ENCODE results near the gene PTBP2. TPM values are rescaled to one million over a fixed set of nuclear protein-coding genes. Genes with fewer than 3 reads are reported as not detected.
"Not testable (repeated sequence)": the region's sequence is repeated elsewhere in the genome, so short reads cannot be mapped to it uniquely, and the experiment has no call there.

The PTBP2 gene
- polyA plus RNA-seq, 1 experiment = 5.7 TPM

- Histone ChIP-seq H3K36me3 (ENCODE audit: control insufficient read depth, insufficient read depth, low read length) (peaks cover 3% of the 10 kb centered on the region; the same call in 1 of the 2 replicates), H3K4me3 (ENCODE audit: low read depth, low read length) (no peak overlapping the region), H3K27me3 (ENCODE audit: control insufficient read depth, insufficient read depth, low read length) (no peaks in the 10 kb centered on the region)
- TF ChIP-seq CTCF (IDR thresholded peaks at IDR 0.05; ENCODE audit: insufficient read depth, low read depth, low read length) = no peak
- CTCF ChIA-PET = interaction anchor here (0.8 to 1.1 kb wide), 2 partner anchors 10 to 15 kb away, joined by 3 read pairs; no protein-coding TSS in a partner anchor
- POLR2A ChIA-PET = interaction anchor here (0.6 kb wide), 1 partner anchor 9 kb away, joined by 6 read pairs; no protein-coding TSS in a partner anchor
- DNase-seq (ENCODE audit: low read depth) = no peak
These were observed 61.3 kb downstream of the PTBP2 start for GRCh38 chr1:96782856-96783255.

- ChIA-PET POLR2A (interaction anchor here (0.7 kb wide), 1 partner anchor 12 kb away, joined by 3 read pairs; no protein-coding TSS in a partner anchor), CTCF (no interaction called here)
- Histone ChIP-seq H3K36me3 (ENCODE audit: control insufficient read depth, insufficient read depth, low read length) (peaks cover 2% of the 10 kb centered on the region; the same call in 1 of the 2 replicates), H3K4me3 (ENCODE audit: low read depth, low read length) (no peak overlapping the region), H3K27me3 (ENCODE audit: control insufficient read depth, insufficient read depth, low read length) (no peaks in the 10 kb centered on the region)
- DNase-seq (ENCODE audit: low read depth) = no peak
- no peak for TF ChIP-seq CTCF (IDR thresholded peaks at IDR 0.05; ENCODE audit: insufficient read depth, low read depth, low read length)
These were observed 69.0 kb downstream of the PTBP2 start for GRCh38 chr1:96790599-96790998.

- Histone ChIP-seq H3K4me3 (ENCODE audit: low read depth, low read length) (no peak overlapping the region), H3K36me3 (ENCODE audit: control insufficient read depth, insufficient read depth, low read length) (peaks cover under 1% of the 10 kb centered on the region; the same call in 1 of the 2 replicates), H3K27me3 (ENCODE audit: control insufficient read depth, insufficient read depth, low read length) (no peaks in the 10 kb centered on the region)
- TF ChIP-seq CTCF (IDR thresholded peaks at IDR 0.05; ENCODE audit: insufficient read depth, low read depth, low read length) = no peak
- CTCF ChIA-PET = no interaction called here
- no peak for DNase-seq (ENCODE audit: low read depth)
- POLR2A ChIA-PET = no interaction called here
These were observed 70.6 kb downstream of the PTBP2 start for GRCh38 chr1:96792220-96792619.

GRCh38 chr1:96801696-96802095 is 80.1 kb downstream of the PTBP2 start:
- H3K4me3 ChIP-seq (ENCODE audit: low read depth, low read length); H3K36me3 ChIP-seq (ENCODE audit: control insufficient read depth, insufficient read depth, low read length); DNase-seq (ENCODE audit: low read depth); POLR2A ChIA-PET; H3K27me3 ChIP-seq (ENCODE audit: control insufficient read depth, insufficient read depth, low read length); CTCF ChIA-PET: not testable (repeated sequence)

- DNase-seq (ENCODE audit: low read depth) = no peak
- H3K36me3 ChIP-seq (ENCODE audit: control insufficient read depth, insufficient read depth, low read length) = no peaks in the 10 kb centered on the region; the same call in 1 of the 2 replicates
- no peak overlapping the region for H3K4me3 ChIP-seq (ENCODE audit: low read depth, low read length)
- ChIA-PET CTCF (no interaction called here), POLR2A (no interaction called here)
- TF ChIP-seq CTCF (IDR thresholded peaks at IDR 0.05; ENCODE audit: insufficient read depth, low read depth, low read length) = no peak
- H3K27me3 ChIP-seq (ENCODE audit: control insufficient read depth, insufficient read depth, low read length) = no peaks in the 10 kb centered on the region
These were observed 83.1 kb downstream of the PTBP2 start for GRCh38 chr1:96804648-96805047.

- Histone ChIP-seq H3K36me3 (ENCODE audit: control insufficient read depth, insufficient read depth, low read length) (no peaks in the 10 kb centered on the region; the same call in 1 of the 2 replicates), H3K4me3 (ENCODE audit: low read depth, low read length) (no peak overlapping the region), H3K27me3 (ENCODE audit: control insufficient read depth, insufficient read depth, low read length) (no peaks in the 10 kb centered on the region)
- no peak for TF ChIP-seq CTCF (IDR thresholded peaks at IDR 0.05; ENCODE audit: insufficient read depth, low read depth, low read length)
- no peak for DNase-seq (ENCODE audit: low read depth)
- ChIA-PET CTCF (no interaction called here), POLR2A (no interaction called here)
These were observed 86.6 kb downstream of the PTBP2 start for GRCh38 chr1:96808191-96808590.
